Measurements from ENCODE around the gene TEX11. TPM values are rescaled to one million over a fixed set of nuclear protein-coding genes. Genes with fewer than 3 reads are reported as not detected.
"Not testable (repeated sequence)": the region's sequence is repeated elsewhere in the genome, so short reads cannot be mapped to it uniquely, and the experiment has no call there.

The TEX11 gene
- polyA plus RNA-seq, 6 donors from 2014 or later: not detected

GRCh38 chrX:70549429-70549828 lies 359.1 kb downstream of the TEX11 start:
- no peak for ATAC-seq (ENCODE audit: low read depth in 2 of 2)
- H3K27me3 Mint-ChIP-seq: no peaks in the 10 kb centered on the region

GRCh38 chrX:70535198-70535597 lies 373.3 kb downstream of the TEX11 start:
- no peak overlapping the region for H3K4me3 Mint-ChIP-seq
- H3K27me3 Mint-ChIP-seq: peaks cover 0 to 16% (median 4%) of the 10 kb centered on the region in 3 donors
- H3K9me3 Mint-ChIP-seq: peaks cover 0 to 3% (median 0%) of the 10 kb centered on the region in 7 donors
- no peak for DNase-seq
- H3K27ac Mint-ChIP-seq: no peak overlapping the region
- H3K36me3 Mint-ChIP-seq: no peaks in the 10 kb centered on the region
- H3K4me1 Mint-ChIP-seq: no peaks in the 10 kb centered on the region
- no peak for ATAC-seq (ENCODE audit: low read depth in 2 of 2)

More at GRCh38 chrX:70549429-70549828, 359.1 kb downstream of the TEX11 start:
- Mint-ChIP-seq H3K4me3 (no peak overlapping the region), H3K27ac (no peak overlapping the region), H3K9me3 (peaks cover 0 to 7% (median 0%) of the 10 kb centered on the region in 7 donors), H3K36me3 (no peaks in the 10 kb centered on the region), H3K4me1 (no peaks in the 10 kb centered on the region)
- no peak for DNase-seq

GRCh38 chrX:70527610-70528345 lies 380.7 kb downstream of the TEX11 start:
- ATAC-seq (ENCODE audit: low read depth in 2 of 2) (no peak), DNase-seq (no peak)
- peak overlapping the region in 1 of 6 donors; percentile 0 for H3K27ac Mint-ChIP-seq
- no peak overlapping the region for H3K4me3 Mint-ChIP-seq
- no peaks in the 10 kb centered on the region for H3K27me3 Mint-ChIP-seq
- H3K9me3 Mint-ChIP-seq: peaks cover 0 to 1% (median 0%) of the 10 kb centered on the region in 7 donors
- H3K36me3 Mint-ChIP-seq: no peaks in the 10 kb centered on the region
- no peaks in the 10 kb centered on the region for H3K4me1 Mint-ChIP-seq

GRCh38 chrX:70527053-70527452 lies 381.5 kb downstream of the TEX11 start:
- no peak overlapping the region for H3K27ac Mint-ChIP-seq

GRCh38 chrX:70525733-70526132 lies 382.8 kb downstream of the TEX11 start:
- ATAC-seq (ENCODE audit: low read depth in 2 of 2) (no peak), DNase-seq (no peak)
- Mint-ChIP-seq H3K27me3 (no peaks in the 10 kb centered on the region), H3K36me3 (no peaks in the 10 kb centered on the region), H3K4me1 (no peaks in the 10 kb centered on the region), H3K27ac (no peak overlapping the region), H3K9me3 (peaks cover 0 to 11% (median 7%) of the 10 kb centered on the region in 7 donors), H3K4me3 (no peak overlapping the region)

More at GRCh38 chrX:70527053-70527452, 381.5 kb downstream of the TEX11 start:
- Mint-ChIP-seq H3K27me3 (no peaks in the 10 kb centered on the region), H3K9me3 (peaks cover 0 to 4% (median 0%) of the 10 kb centered on the region in 7 donors), H3K4me3 (no peak overlapping the region), H3K36me3 (no peaks in the 10 kb centered on the region), H3K4me1 (no peaks in the 10 kb centered on the region)
- ATAC-seq (ENCODE audit: low read depth in 2 of 2) (no peak), DNase-seq (no peak)

- H3K4me1 Mint-ChIP-seq; H3K27me3 Mint-ChIP-seq; H3K27ac Mint-ChIP-seq; H3K36me3 Mint-ChIP-seq; DNase-seq; H3K4me3 Mint-ChIP-seq; ATAC-seq (ENCODE audit: low read depth in 2 of 2): not testable (repeated sequence)
- peaks cover 1 to 20% (median 11%) of the 10 kb centered on the region in 7 donors for H3K9me3 Mint-ChIP-seq
Observed at GRCh38 chrX:70515692-70516091, 392.8 kb downstream of the TEX11 start.

- not testable (repeated sequence) for ATAC-seq (ENCODE audit: low read depth in 2 of 2); H3K27ac Mint-ChIP-seq; H3K4me1 Mint-ChIP-seq; H3K4me3 Mint-ChIP-seq; H3K36me3 Mint-ChIP-seq; DNase-seq; H3K27me3 Mint-ChIP-seq
- H3K9me3 Mint-ChIP-seq: peaks cover 1 to 20% (median 11%) of the 10 kb centered on the region in 7 donors
Observed at GRCh38 chrX:70515270-70515669, 393.2 kb downstream of the TEX11 start.

- ATAC-seq (ENCODE audit: low read depth in 2 of 2) (no peak), DNase-seq (no peak)
- Mint-ChIP-seq H3K9me3 (peaks cover 0 to 6% (median 3%) of the 10 kb centered on the region in 7 donors), H3K4me1 (peaks cover 3 to 11% (median 5%) of the 10 kb centered on the region in 3 donors), H3K36me3 (no peaks in the 10 kb centered on the region), H3K4me3 (no peak overlapping the region), H3K27me3 (peaks cover 0 to 5% (median 0%) of the 10 kb centered on the region in 3 donors), H3K27ac (no peak overlapping the region)
Observed at GRCh38 chrX:70509078-70509477, 399.4 kb downstream of the TEX11 start.

- H3K4me3 Mint-ChIP-seq: no peak overlapping the region
- H3K27me3 Mint-ChIP-seq: peaks cover 0 to 5% (median 0%) of the 10 kb centered on the region in 3 donors
- ATAC-seq (ENCODE audit: low read depth in 2 of 2) (no peak), DNase-seq (no peak)
- H3K4me1 Mint-ChIP-seq: peaks cover 3 to 11% (median 5%) of the 10 kb centered on the region in 3 donors
- H3K9me3 Mint-ChIP-seq: peaks cover 0 to 5% (median 0%) of the 10 kb centered on the region in 7 donors
- no peaks in the 10 kb centered on the region for H3K36me3 Mint-ChIP-seq
- H3K27ac Mint-ChIP-seq: no peak overlapping the region
Observed at GRCh38 chrX:70508296-70508911, 400.1 kb downstream of the TEX11 start.

- no peak for DNase-seq
- Mint-ChIP-seq H3K9me3 (peaks cover 0 to 5% (median 0%) of the 10 kb centered on the region in 7 donors), H3K4me1 (peaks cover 3 to 11% (median 5%) of the 10 kb centered on the region in 3 donors), H3K36me3 (peaks cover 0 to 4% of the 10 kb centered on the region in 2 donors), H3K27ac (no peak overlapping the region), H3K27me3 (peaks cover 0 to 5% (median 0%) of the 10 kb centered on the region in 3 donors), H3K4me3 (no peak overlapping the region)
- no peak for ATAC-seq (ENCODE audit: low read depth in 2 of 2)
Observed at GRCh38 chrX:70505451-70505841, 403.1 kb downstream of the TEX11 start.

GRCh38 chrX:70504772-70505450 lies 403.6 kb downstream of the TEX11 start:
- Mint-ChIP-seq H3K4me3 (no peak overlapping the region), H3K27me3 (peaks cover 0 to 5% (median 0%) of the 10 kb centered on the region in 3 donors), H3K9me3 (peaks cover 0 to 5% (median 0%) of the 10 kb centered on the region in 7 donors), H3K27ac (no peak overlapping the region), H3K4me1 (peaks cover 3 to 11% (median 5%) of the 10 kb centered on the region in 3 donors), H3K36me3 (peaks cover 0 to 4% of the 10 kb centered on the region in 2 donors)
- no peak for DNase-seq
- no peak for ATAC-seq (ENCODE audit: low read depth in 2 of 2)

GRCh38 chrX:70500826-70501225 lies 407.7 kb downstream of the TEX11 start:
- no peak overlapping the region for H3K27ac Mint-ChIP-seq

GRCh38 chrX:70498129-70498528 lies 410.4 kb downstream of the TEX11 start:
- Mint-ChIP-seq H3K4me3 (peak overlapping the region in 1 of 8 donors; percentile 9), H3K9me3 (no peaks in the 10 kb centered on the region), H3K4me1 (no peaks in the 10 kb centered on the region), H3K27ac (peak overlapping the region in 1 of 6 donors; percentile 62), H3K27me3 (no peaks in the 10 kb centered on the region), H3K36me3 (peaks cover 4 to 7% of the 10 kb centered on the region in 2 donors)
- DNase-seq (no peak), ATAC-seq (ENCODE audit: low read depth in 2 of 2) (no peak)

More at GRCh38 chrX:70500826-70501225, 407.7 kb downstream of the TEX11 start:
- ATAC-seq (ENCODE audit: low read depth in 2 of 2): no peak
- Mint-ChIP-seq H3K36me3 (peaks cover 0 to 4% of the 10 kb centered on the region in 2 donors), H3K9me3 (no peaks in the 10 kb centered on the region), H3K27me3 (no peaks in the 10 kb centered on the region), H3K4me1 (no peaks in the 10 kb centered on the region), H3K4me3 (no peak overlapping the region)
- DNase-seq: no peak
